Right lobe of liver (tissue), 4 donors: ENCODE results near the gene CDC42BPG.

ENCODE experiments used
- CTCF ChIP-seq, 4 donors: fragments of 200-600 bp in 3 of 4; fragments of 450-650 bp in 1 of 4; IDR thresholded peaks; one replicate each; pipeline versions ENCODE4 v1.5.1 to v1.8.0; 2016 to 2022; ENCODE audit warnings: antibody characterized with exemption in 4 of 4, mild to moderate bottlenecking in 2 of 4
- POLR2A ChIP-seq: fragments of 450-650 bp; IDR thresholded peaks from one replicate; pipeline ENCODE4 v1.6.1; 2017; ENCODE audit warnings: antibody characterized with exemption, mild to moderate bottlenecking
- donor health status: DM: no; HTN: no; CAD: no.
- donor health status: DM: no; HTN: no; CAD: no.
- donor health status: DM: no; HTN: yes; CAD: no.

- TF ChIP-seq CTCF (IDR thresholded peaks at IDR 0.05) (no peak), POLR2A (no peak)
Observed at GRCh38 chr11:64850979-64851567, 6.6 kb upstream of the CDC42BPG start.
